GM23338 (cell line): Measurements from ENCODE around the gene MKRN2. TPM values are rescaled to one million over a fixed set of nuclear protein-coding genes. Genes with fewer than 3 reads are reported as not detected.

Source experiments
- ATAC-seq: fragments of 200-7000 bp; cut with Tn5 transposase; 3 replicates; pipeline ENCODE4 v1.9.1; 2020
- DNase-seq: peaks from one replicate; pipeline ENCODE4 v3.0.0-alpha.2; 2015; ENCODE audit warnings: low spot score
- H2AFZ ChIP-seq: fragments of 200-600 bp; sonication (generic); 2 replicates; pipeline ENCODE4 v1.8.0; 2016; ENCODE audit warnings: antibody characterized with exemption, mild to moderate bottlenecking, moderate library complexity
- H3F3A ChIP-seq: fragments of 200-600 bp; sonication (generic); replicated peaks from 2 replicates; pipeline ENCODE4 v1.8.0; 2017; ENCODE audit warnings: antibody characterized with exemption, mixed run types, low read depth
- H3K27ac ChIP-seq: fragments of 200-600 bp; sonication (generic); 2 replicates; pipeline ENCODE4 v1.6.1; 2016; ENCODE audit warnings: low read depth
- H3K27me3 ChIP-seq: fragments of 200-600 bp; sonication (generic); 2 replicates; pipeline ENCODE4 v1.8.0; 2016; ENCODE audit warnings: mild to moderate bottlenecking, mixed run types, moderate library complexity; ENCODE audit not compliant: insufficient read depth
- H3K36me3 ChIP-seq: fragments of 200-600 bp; sonication (generic); 2 replicates; pipeline ENCODE4 v1.8.0; 2016; ENCODE audit warnings: mild to moderate bottlenecking; ENCODE audit not compliant: insufficient read depth
- H3K4me1 ChIP-seq: fragments of 200-600 bp; sonication (generic); 2 replicates; pipeline ENCODE4 v1.8.0; 2016; ENCODE audit warnings: mild to moderate bottlenecking, moderate library complexity; ENCODE audit not compliant: insufficient read depth
- H3K4me2 ChIP-seq: fragments of 200-600 bp; sonication (generic); 2 replicates; pipeline ENCODE4 v1.7.1; 2017; ENCODE audit warnings: mixed run types
- H3K4me3 ChIP-seq: fragments of 200-600 bp; sonication (generic); 2 replicates; pipeline ENCODE4 v1.6.1; 2016; ENCODE audit warnings: mixed run types
- H3K79me2 ChIP-seq: fragments of 200-600 bp; sonication (generic); replicated peaks from 2 replicates; pipeline ENCODE4 v1.8.0; 2017; ENCODE audit warnings: mild to moderate bottlenecking; ENCODE audit not compliant: insufficient read depth
- H3K9me2 ChIP-seq: fragments of 200-600 bp; sonication (generic); 2 replicates; pipeline ENCODE4 v1.8.0; 2017; ENCODE audit not compliant: insufficient read depth
- H4K20me1 ChIP-seq: fragments of 200-600 bp; sonication (generic); replicated peaks from 2 replicates; pipeline ENCODE4 v1.8.0; 2017; ENCODE audit warnings: mild to moderate bottlenecking; ENCODE audit not compliant: insufficient read depth
- H3K27ac Mint-ChIP-seq: 2 replicates; pipeline ENCODE4 v1.8.0; 2020; ENCODE audit warnings: inconsistent platforms, mild to moderate bottlenecking, moderate library complexity, mixed read lengths
- H3K27me3 Mint-ChIP-seq: 3 replicates; pipeline ENCODE4 v1.8.0; 2022; ENCODE audit warnings: low read depth, mild to moderate bottlenecking, moderate library complexity, mixed read lengths, inconsistent platforms; ENCODE audit not compliant: insufficient read depth, poor library complexity
- H3K36me3 Mint-ChIP-seq: 3 replicates; pipeline ENCODE4 v1.8.0; 2021; ENCODE audit warnings: low read depth, mild to moderate bottlenecking, inconsistent platforms, moderate library complexity, mixed read lengths
- H3K4me1 Mint-ChIP-seq: 3 replicates; pipeline ENCODE4 v1.8.0; 2020; ENCODE audit warnings: mild to moderate bottlenecking, inconsistent platforms, mixed read lengths
- H3K4me3 Mint-ChIP-seq: 3 replicates; pipeline ENCODE4 v1.8.0; 2021; ENCODE audit warnings: moderate library complexity, mild to moderate bottlenecking, inconsistent platforms, mixed read lengths
- H3K9me3 Mint-ChIP-seq: 3 replicates; pipeline ENCODE4 v1.8.0; 2020; ENCODE audit warnings: moderate library complexity, mild to moderate bottlenecking, inconsistent platforms, mixed read lengths
- CREB1 ChIP-seq: fragments of 250-450 bp; sonication (Bioruptor Pico); IDR thresholded peaks from 2 replicates; pipeline ENCODE4 v1.5.0; 2020; ENCODE audit warnings: low read depth, mild to moderate bottlenecking, moderate library complexity
- EZH2 ChIP-seq: fragments of 200-600 bp; sonication (generic); IDR thresholded peaks from one replicate; pipeline ENCODE4 v1.8.0; 2017; ENCODE audit warnings: antibody characterized with exemption, mild to moderate bottlenecking, low read depth; ENCODE audit not compliant: unreplicated experiment
- JUNB ChIP-seq: IDR thresholded peaks from one replicate; pipeline ENCODE4 v1.6.1; 2016; ENCODE audit warnings: antibody characterized with exemption; ENCODE audit not compliant: unreplicated experiment
- POLR2AphosphoS5 ChIP-seq: IDR thresholded peaks from 2 replicates; pipeline ENCODE4 v1.6.1; 2016; ENCODE audit warnings: antibody characterized with exemption, low read depth
- ZNF331 ChIP-seq: fragments of 250-450 bp; sonication (Bioruptor Pico); IDR thresholded peaks from 2 replicates; pipeline ENCODE4 v1.5.0; 2020; ENCODE audit warnings: low read depth, mild to moderate bottlenecking, moderate library complexity
- ZNF462 ChIP-seq: fragments of 250-450 bp; sonication (Bioruptor Pico); IDR thresholded peaks from 2 replicates; pipeline ENCODE4 v1.5.0; 2020; ENCODE audit warnings: mild to moderate bottlenecking, moderate library complexity
- polyA plus RNA-seq: library from polyadenylated mRNA; unstranded; fragments of >200 nt; fragmentation: Nextera tagmentation; extraction: Ambion mirVana; gene quantifications from 2 replicates; pipeline ENCODE4 v1.2.1, GENCODE V29; 2016
- total RNA-seq: library from RNA; depleted of rRNA; stranded (reverse); fragments of >200 nt; shearing (Covaris generic); gene quantifications from 2 replicates; pipeline ENCODE4 v1.2.3, GENCODE V29; 2014

The MKRN2 gene
- total and polyA plus RNA-seq, 2 experiments from 2014 or later, result 11.4 to 24.6 TPM

- Histone ChIP-seq H3K4me1 (no peaks in the 10 kb centered on the region), H3K4me3 (no peak overlapping the region), H3K79me2 (no peaks in the 10 kb centered on the region), H3K4me2 (no peak overlapping the region), H3K27ac (no peak overlapping the region; the same call in 1 of the 2 replicates), H2AFZ (no peak overlapping the region), H3K9me2 (no peaks in the 10 kb centered on the region), H3K36me3 (no peaks in the 10 kb centered on the region), H3K27me3 (no peaks in the 10 kb centered on the region), H3F3A (no peaks in the 10 kb centered on the region), H4K20me1 (peaks cover 14% of the 10 kb centered on the region)
- no peaks in the 10 kb centered on the region for H3K4me1 Mint-ChIP-seq
- no peak overlapping the region for H3K4me3 Mint-ChIP-seq
- peak overlapping the region; percentile 56; the same call in 1 of the 2 replicates for H3K27ac Mint-ChIP-seq
- no peaks in the 10 kb centered on the region for H3K9me3 Mint-ChIP-seq
- ATAC-seq (no peak; the same call in 2 of the 3 replicates), DNase-seq (no peak)
- H3K36me3 Mint-ChIP-seq, result peaks cover 44% of the 10 kb centered on the region
- no peaks in the 10 kb centered on the region for H3K27me3 Mint-ChIP-seq
- TF ChIP-seq POLR2AphosphoS5 (no peak), ZNF331 (no peak), CREB1 (CRISPR knock-in tag) (no peak), ZNF462 (CRISPR knock-in tag) (no peak)
Observed at GRCh38 chr3:12518261-12519028, 38.4 kb upstream of the MKRN2 start.

- Histone ChIP-seq H4K20me1 (peaks cover 20% of the 10 kb centered on the region), H3K4me2 (no peak overlapping the region), H3K27ac (no peak overlapping the region), H2AFZ (no peak overlapping the region), H3K27me3 (no peaks in the 10 kb centered on the region), H3K79me2 (no peaks in the 10 kb centered on the region), H3K9me2 (no peaks in the 10 kb centered on the region), H3K36me3 (no peaks in the 10 kb centered on the region), H3K4me3 (no peak overlapping the region), H3F3A (no peaks in the 10 kb centered on the region), H3K4me1 (no peaks in the 10 kb centered on the region)
- Mint-ChIP-seq H3K27ac (no peak overlapping the region), H3K9me3 (no peaks in the 10 kb centered on the region), H3K36me3 (peaks cover 38% of the 10 kb centered on the region), H3K27me3 (peaks cover 2% of the 10 kb centered on the region), H3K4me1 (no peaks in the 10 kb centered on the region), H3K4me3 (no peak overlapping the region)
- DNase-seq, result no peak
- no peak for ATAC-seq
- TF ChIP-seq ZNF331, result no peak
- TF ChIP-seq EZH2, result no peak
- no peak for TF ChIP-seq JUNB
Observed at GRCh38 chr3:12521010-12521409, 35.9 kb upstream of the MKRN2 start.
